B cell (primary cell): ENCODE data around the gene DCUN1D2. TPM values are rescaled to one million over a fixed set of nuclear protein-coding genes. Genes with fewer than 3 reads are reported as not detected.

Experiments used
- ATAC-seq: fragments of 200-7000 bp; cut with Tn5 transposase; one replicate; pipeline ENCODE4 v1.10.0; 2021; ENCODE audit warnings: low read depth, mild to moderate bottlenecking, moderate number of reproducible peaks, moderate library complexity
- CTCF ChIA-PET: fragments of 350-600 bp; sonication (Branson Sonifier 250); formaldehyde crosslinking; loops from one replicate; lab custom pipeline; 2021; ENCODE audit warnings: antibody characterized with exemption, inconsistent platforms; lab: Charles Lee
- POLR2A ChIA-PET: fragments of 350-600 bp; sonication (Branson Sonifier 250); formaldehyde crosslinking; loops from one replicate; lab custom pipeline; 2021; ENCODE audit warnings: antibody characterized with exemption; lab: Charles Lee
- DNase-seq: peaks from one replicate; pipeline ENCODE4 v3.0.0; 2013
- H2AFZ ChIP-seq: 2 replicates; pipeline ENCODE4 v1.6.1; 2012; ENCODE audit warnings: mild to moderate bottlenecking, low read depth, low read length; ENCODE audit not compliant: insufficient read depth, poor library complexity, severe bottlenecking
- H3K27ac ChIP-seq, 2 donors: 1 replicate in 1 of 2; 2 replicates in 1 of 2; pipeline ENCODE4 v1.5.1; 2012 to 2013; ENCODE audit warnings: low read length in 2 of 2, mild to moderate bottlenecking in 2 of 2, moderate library complexity in 1 of 2
- H3K27me3 ChIP-seq, 4 experiments: fragments of 200-600 bp in 1 of 4; sonication (generic) in 1 of 4; replicated peaks in 1 of 4; 1 replicate in 2 of 4; 2 replicates in 2 of 4; pipeline versions ENCODE4 v1.6.1 to v1.7.0; 2013 to 2016; ENCODE audit warnings: low read length in 3 of 4, mild to moderate bottlenecking in 2 of 4, mixed read lengths in 1 of 4, moderate library complexity in 1 of 4; ENCODE audit not compliant: insufficient read depth in 4 of 4, control insufficient read depth in 3 of 4; ENCODE audit errors: control extremely low read depth in 1 of 4
- H3K36me3 ChIP-seq, 2 experiments: replicated peaks in 1 of 2; 1 replicate in 1 of 2; 2 replicates in 1 of 2; pipeline versions ENCODE4 v1.6.1 to v1.7.1; 2013; ENCODE audit warnings: low read length in 1 of 2; ENCODE audit not compliant: insufficient read depth in 2 of 2, control insufficient read depth in 1 of 2; ENCODE audit errors: control extremely low read depth in 1 of 2, extremely low read depth in 1 of 2
- H3K4me1 ChIP-seq, 2 donors: fragments of 200-600 bp in 1 of 2; sonication (generic) in 1 of 2; 1 replicate in 1 of 2; 2 replicates in 1 of 2; pipeline versions ENCODE4 v1.5.1 to v1.6.1; 2013 to 2017; ENCODE audit warnings: low read length in 2 of 2; ENCODE audit not compliant: control insufficient read depth in 2 of 2, insufficient read depth in 2 of 2
- H3K4me2 ChIP-seq: replicated peaks from 2 replicates; pipeline ENCODE3; 2012; ENCODE audit warnings: mild to moderate bottlenecking, low read depth, low read length; ENCODE audit not compliant: poor library complexity, severe bottlenecking
- H3K4me3 ChIP-seq, 5 experiments: fragments of 200-600 bp in 1 of 5; sonication (generic) in 1 of 5; 1 replicate in 3 of 5; 2 replicates in 2 of 5; pipeline versions ENCODE4 v1.5.1 to v1.7.0; 2011 to 2016; ENCODE audit warnings: low read length in 4 of 5, mild to moderate bottlenecking in 4 of 5, low read depth in 2 of 5, control low read depth in 1 of 5, moderate library complexity in 1 of 5; ENCODE audit not compliant: insufficient read depth in 1 of 5; ENCODE audit errors: control extremely low read depth in 1 of 5, extremely low read depth in 1 of 5
- H3K79me2 ChIP-seq: fragments of 200-600 bp; sonication (generic); one replicate; pipeline ENCODE4 v1.6.0; 2016; ENCODE audit warnings: low read length; ENCODE audit not compliant: control insufficient read depth, insufficient read depth
- H3K9ac ChIP-seq: fragments of 200-600 bp; sonication (generic); 2 replicates; pipeline ENCODE4 v1.6.1; 2017; ENCODE audit warnings: mild to moderate bottlenecking, low read length, moderate library complexity
- H3K9me3 ChIP-seq, 3 donors: one replicate each; pipeline versions ENCODE4 v1.6.1 to v1.7.1; 2013; ENCODE audit warnings: low read length in 2 of 3; ENCODE audit not compliant: control insufficient read depth in 2 of 3, insufficient read depth in 1 of 3; ENCODE audit errors: control extremely low read depth in 1 of 3
- H4K20me1 ChIP-seq: 2 replicates; pipeline ENCODE4 v1.6.0; 2012; ENCODE audit warnings: mild to moderate bottlenecking, low read length; ENCODE audit not compliant: insufficient read depth, control insufficient read depth, poor library complexity, severe bottlenecking
- H3K27ac Mint-ChIP-seq: one replicate; pipeline ENCODE4 v1.8.0; 2021; ENCODE audit warnings: mixed read lengths
- H3K27me3 Mint-ChIP-seq: one replicate; pipeline ENCODE4 v1.8.0; 2021; ENCODE audit warnings: mixed read lengths
- H3K4me1 Mint-ChIP-seq: one replicate; pipeline ENCODE4 v1.8.0; 2021; ENCODE audit warnings: mixed read lengths
- H3K4me3 Mint-ChIP-seq: one replicate; pipeline ENCODE4 v1.8.0; 2021; ENCODE audit warnings: mixed read lengths
- H3K9me3 Mint-ChIP-seq: one replicate; pipeline ENCODE4 v1.8.0; 2022; ENCODE audit warnings: mixed read lengths; ENCODE audit not compliant: insufficient read depth
- CTCF ChIP-seq: fragments of 200-600 bp; IDR thresholded peaks from one replicate; pipeline ENCODE4 v1.8.0; 2022; ENCODE audit warnings: antibody characterized with exemption, mild to moderate bottlenecking
- EZH2 ChIP-seq: IDR thresholded peaks from 2 replicates; pipeline ENCODE4 v1.6.1; 2012; ENCODE audit warnings: borderline replicate concordance, low read depth, mild to moderate bottlenecking, moderate library complexity, low read length; ENCODE audit not compliant: insufficient read depth, poor library complexity, severe bottlenecking
- WGBS: methylation state at CpG from one replicate; pipeline ENCODE4 v1.1.5; 2013; ENCODE audit warnings: missing lambda C conversion rate; ENCODE audit not compliant: insufficient coverage; 5-methylcytosine and 5-hydroxymethylcytosine counted together
- intact Hi-C: fragments of 100-400 bp; cut with micrococcal nuclease; formaldehyde crosslinking; loops from one replicate; pipeline ENCODE4 v1.10.0; 2022
- polyA plus RNA-seq: library from polyadenylated mRNA; depleted of rRNA; stranded (reverse); fragments of >200 nt; gene quantifications from 2 replicates; pipeline ENCODE4 v1.2.3, GENCODE V29; 2012
- total RNA-seq, 2 donors: library from RNA; stranded (reverse); fragments of 120-200 nt in 1 of 2; gene quantifications; 1 replicate in 1 of 2; 2 replicates in 1 of 2; pipeline versions ENCODE4 v1.2.3 to v1.2.4, GENCODE V29; 2013 to 2022

DCUN1D2 gene
- total and polyA plus RNA-seq, 2 donors (not counting 1 experiment from before 2014, with no cell fraction given), result 15.3 to 41.3 TPM

GRCh38 chr13:113537909-113538688 is 47.6 kb upstream of the DCUN1D2 start:
- intact Hi-C loops, result no loop called here
- Histone ChIP-seq H3K36me3 (peaks cover 3 to 18% of the 10 kb centered on the region in 2 experiments), H3K79me2 (peaks cover 6% of the 10 kb centered on the region), H3K9me3 (peaks cover 0 to 19% (median 0%) of the 10 kb centered on the region in 3 donors), H3K4me1 (no peaks in the 10 kb centered on the region), H3K27ac (no peak overlapping the region), H4K20me1 (no peaks in the 10 kb centered on the region), H3K27me3 (no peaks in the 10 kb centered on the region), H3K4me2 (no peak overlapping the region), H2AFZ (no peak overlapping the region), H3K4me3 (no peak overlapping the region), H3K9ac (no peak overlapping the region)
- whole genome bisulfite sequencing, result over 99% methylated on average over 21 of the region's 21 CpGs
- DNase-seq (no peak), ATAC-seq (no peak)
- ChIA-PET CTCF (no interaction called here), POLR2A (no interaction called here)
- H3K4me1 Mint-ChIP-seq, result no peaks in the 10 kb centered on the region
- H3K27ac Mint-ChIP-seq, result no peak overlapping the region
- TF ChIP-seq CTCF, result no peak
- no peak for TF ChIP-seq EZH2
- H3K27me3 Mint-ChIP-seq, result no peaks in the 10 kb centered on the region
- no peaks in the 10 kb centered on the region for H3K9me3 Mint-ChIP-seq
- H3K4me3 Mint-ChIP-seq, result no peak overlapping the region

GRCh38 chr13:113537205-113537604 is 46.7 kb upstream of the DCUN1D2 start:
- Histone ChIP-seq H3K27me3 (no peaks in the 10 kb centered on the region), H3K27ac (no peak overlapping the region), H3K79me2 (peaks cover 6% of the 10 kb centered on the region), H3K4me1 (no peaks in the 10 kb centered on the region), H3K4me3 (no peak overlapping the region), H3K36me3 (peaks cover 3 to 18% of the 10 kb centered on the region in 2 experiments), H3K9me3 (peaks cover 0 to 14% (median 0%) of the 10 kb centered on the region in 3 donors), H2AFZ (no peak overlapping the region), H4K20me1 (no peaks in the 10 kb centered on the region), H3K4me2 (no peak overlapping the region), H3K9ac (no peak overlapping the region)
- no peak overlapping the region for H3K27ac Mint-ChIP-seq
- H3K4me1 Mint-ChIP-seq, result no peaks in the 10 kb centered on the region
- H3K4me3 Mint-ChIP-seq, result no peak overlapping the region
- TF ChIP-seq CTCF, result no peak
- TF ChIP-seq EZH2, result no peak
- ChIA-PET CTCF (no interaction called here), POLR2A (no interaction called here)
- intact Hi-C loops, result no loop called here
- ATAC-seq (no peak), DNase-seq (no peak)
- 95% methylated on average over 19 of the region's 19 CpGs for WGBS
- H3K27me3 Mint-ChIP-seq, result no peaks in the 10 kb centered on the region
- H3K9me3 Mint-ChIP-seq, result no peaks in the 10 kb centered on the region
